HepG2 (cell line): Measurements from ENCODE around the gene TOB1. TPM values are rescaled to one million over a fixed set of nuclear protein-coding genes. Genes with fewer than 3 reads are reported as not detected.

ENCODE experiments used
- CEBPB ChIP-seq: IDR thresholded peaks from 2 replicates; pipeline ENCODE4 v1.6.1; 2011; ENCODE audit warnings: low read depth, low read length, improper control_type of control experiment, borderline replicate concordance
- ELF3 ChIP-seq: IDR thresholded peaks from 2 replicates; pipeline ENCODE4 v1.6.1; 2016; ENCODE audit warnings: missing genetic modification reagents, missing compliant biosample characterization
- FOXJ3 ChIP-seq: sonication (generic); formaldehyde crosslinking; IDR thresholded peaks from 2 replicates; pipeline ENCODE4 v1.4.0; 2020; ENCODE audit warnings: missing genetic modification reagents, mild to moderate bottlenecking, borderline replicate concordance
- FOXP1 ChIP-seq, 2 experiments: fragments of 450-650 bp in 1 of 2; IDR thresholded peaks; 2 replicates each; pipeline ENCODE4 v1.6.1; 2017 to 2018; ENCODE audit warnings: antibody characterized with exemption in 1 of 2
- HNRNPH1 ChIP-seq: fragments of 200-400 bp; formaldehyde crosslinking; optimal IDR thresholded peaks from 2 replicates; pipeline ENCODE3; 2017; ENCODE audit warnings: mild to moderate bottlenecking, low read depth, low read length
- KDM1A ChIP-seq: IDR thresholded peaks from 2 replicates; pipeline ENCODE4 v1.6.1; 2016; ENCODE audit warnings: missing compliant biosample characterization
- KDM6A ChIP-seq: IDR thresholded peaks from 2 replicates; pipeline ENCODE4 v1.6.1; 2016; ENCODE audit warnings: low read depth
- MIER2 ChIP-seq: IDR thresholded peaks from 2 replicates; pipeline ENCODE4 v1.6.1; 2016; ENCODE audit warnings: missing biosample characterization, missing genetic modification reagents
- MTA1 ChIP-seq: sonication (generic); formaldehyde crosslinking; IDR thresholded peaks from 2 replicates; pipeline ENCODE4 v1.4.0; 2020; ENCODE audit warnings: missing genetic modification reagents, mild to moderate bottlenecking, borderline replicate concordance
- MXI1 ChIP-seq: IDR thresholded peaks from 3 replicates; pipeline ENCODE4 v1.6.1; 2012; ENCODE audit warnings: low read depth, low read length, inconsistent platforms, borderline replicate concordance
- NBN ChIP-seq: fragments of 450-650 bp; conservative IDR thresholded peaks from 2 replicates; pipeline ENCODE4 v1.6.1; 2017
- PAXIP1 ChIP-seq: sonication (generic); formaldehyde crosslinking; conservative IDR thresholded peaks from 2 replicates; pipeline ENCODE4 v1.4.0; 2020; ENCODE audit warnings: mild to moderate bottlenecking, missing genetic modification reagents, moderate library complexity
- RARA ChIP-seq: IDR thresholded peaks from 2 replicates; pipeline ENCODE4 v1.6.1; 2016; ENCODE audit warnings: missing genetic modification reagents, missing compliant biosample characterization
- RNF2 ChIP-seq: fragments of 450-650 bp; conservative IDR thresholded peaks from 2 replicates; pipeline ENCODE4 v1.6.1; 2016; ENCODE audit warnings: low read depth
- TARDBP ChIP-seq: sonication (generic); formaldehyde crosslinking; IDR thresholded peaks from 2 replicates; pipeline ENCODE4 v1.8.0; 2022; ENCODE audit warnings: mild to moderate bottlenecking, missing genetic modification reagents
- UBTF ChIP-seq: sonication (generic); formaldehyde crosslinking; IDR thresholded peaks from 2 replicates; pipeline ENCODE4 v1.4.0; 2020; ENCODE audit warnings: mild to moderate bottlenecking, missing genetic modification reagents
- ZFP36 ChIP-seq: fragments of 150-350 bp; IDR thresholded peaks from 2 replicates; pipeline ENCODE4 v1.6.1; 2018; ENCODE audit warnings: borderline replicate concordance, low read length, low read depth; ENCODE audit not compliant: partially characterized antibody
- ZKSCAN1 ChIP-seq: fragments of 150-350 bp; IDR thresholded peaks from 2 replicates; pipeline ENCODE4 v1.6.1; 2014; ENCODE audit warnings: low read length
- ZMYM3 ChIP-seq: sonication (generic); formaldehyde crosslinking; IDR thresholded peaks from 2 replicates; pipeline ENCODE4 v1.5.1; 2020; ENCODE audit warnings: mild to moderate bottlenecking, missing genetic modification reagents
- ZNF383 ChIP-seq: sonication (generic); formaldehyde crosslinking; IDR thresholded peaks from 2 replicates; pipeline ENCODE4 v1.4.0; 2020; ENCODE audit warnings: missing genetic modification reagents, mild to moderate bottlenecking, borderline replicate concordance
- ZNF570 ChIP-seq: sonication (generic); formaldehyde crosslinking; IDR thresholded peaks from 2 replicates; pipeline ENCODE4 v1.4.0; 2020; ENCODE audit warnings: mild to moderate bottlenecking, missing genetic modification reagents, borderline replicate concordance
- ZNF605 ChIP-seq: sonication (generic); formaldehyde crosslinking; IDR thresholded peaks from 2 replicates; pipeline ENCODE4 v1.8.0; 2022; ENCODE audit warnings: mild to moderate bottlenecking, missing genetic modification reagents
- ZNF766 ChIP-seq: sonication (generic); formaldehyde crosslinking; IDR thresholded peaks from 2 replicates; pipeline ENCODE4 v1.5.0; 2020; ENCODE audit warnings: missing genetic modification reagents, borderline replicate concordance
- ZSCAN25 ChIP-seq: sonication (generic); formaldehyde crosslinking; IDR thresholded peaks from 2 replicates; pipeline ENCODE4 v1.8.0; 2022; ENCODE audit warnings: mild to moderate bottlenecking, missing genetic modification reagents
- polyA plus RNA-seq, 8 experiments: library from polyadenylated mRNA; depleted of rRNA in 3 of 8; stranded (reverse) in 7 of 8; unstranded in 1 of 8; fragments of >200 nt; fragmentation: Illumina TruSeq in 4 of 8; extraction: Trizol in 4 of 8; gene quantifications; 2 replicates each; pipeline versions ENCODE4 v1.2.1 to v1.2.3, GENCODE V29; 2011 to 2016; ENCODE audit warnings: low read depth in 4 of 8, missing spikeins in 1 of 8, mixed read lengths in 1 of 8; ENCODE audit not compliant: insufficient read depth in 1 of 8
- total RNA-seq, 5 experiments: library from RNA; depleted of rRNA; stranded (reverse); fragments of >200 nt; fragmentation: Illumina TruSeq; extraction: Trizol; gene quantifications; 2 replicates each; pipeline ENCODE4 v1.2.3, GENCODE V29; 2016; ENCODE audit warnings: low read depth in 1 of 5
- TF ChIP-seq, protein P1 (sequence below): sonication (generic); formaldehyde crosslinking; IDR thresholded peaks from 2 replicates; pipeline ENCODE4 v1.4.0; 2020; ENCODE audit warnings: mild to moderate bottlenecking, missing genetic modification reagents

Gene TOB1
- total and polyA plus RNA-seq, 2 of the 13 experiments (the other 11 are each of a cell fraction or from before 2014, with no cell fraction given) = 21.9 to 57.7 TPM

DNA sequence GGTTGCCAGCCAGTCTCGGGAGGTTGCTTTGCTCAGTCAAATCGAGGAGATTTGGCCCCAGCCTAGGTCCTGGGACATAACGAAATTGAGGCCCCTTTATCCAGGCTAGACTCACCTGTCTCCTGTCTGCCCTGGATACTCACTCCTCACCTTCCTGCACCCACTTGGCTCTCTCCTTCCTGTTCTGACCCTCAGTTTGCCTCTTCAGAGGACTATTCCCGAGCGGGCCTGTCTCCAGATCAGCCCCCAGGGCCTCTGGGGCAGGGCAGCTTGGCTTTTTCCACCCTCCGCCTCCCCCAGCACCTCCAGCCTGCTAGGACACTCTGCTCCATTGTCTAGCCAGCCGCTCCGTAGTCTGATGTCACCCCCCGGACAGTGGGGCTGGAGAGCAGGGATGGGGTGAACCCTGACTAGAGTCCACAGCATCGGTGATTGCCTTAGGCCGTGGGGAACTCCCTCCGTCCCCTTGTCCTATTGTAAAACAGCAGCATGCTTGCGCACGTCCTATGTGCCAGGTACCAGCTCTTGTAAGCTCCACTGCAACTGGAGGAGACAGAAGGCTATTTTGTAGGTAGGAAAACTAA, 21.9 kb downstream of the TOB1 start (continued):
- TF ChIP-seq RNF2 (peak; percentile 100), KDM1A (CRISPR knock-in tag) (peak; percentile 82), HNRNPH1 (peak; percentile 73), ZNF605 (CRISPR knock-in tag) (peak; percentile 74), RARA (CRISPR knock-in tag) (peak; percentile 54), MIER2 (CRISPR knock-in tag) (peak; percentile 60; the same call in 1 of the 2 replicates), MXI1 (peak; percentile 47; the same call in 1 of the 3 replicates), ZNF570 (CRISPR knock-in tag) (no peak), CEBPB (peak; percentile 68), PAXIP1 (CRISPR knock-in tag) (peak; percentile 91), TARDBP (CRISPR knock-in tag) (peak; percentile 52; the same call in 1 of the 2 replicates), UBTF (CRISPR knock-in tag) (peak; percentile 83; the same call in 1 of the 2 replicates), KDM6A (0 out of 2 replicates have a peak, but pooled peaks have one; percentile 47), ZNF383 (CRISPR knock-in tag) (no peak), ZSCAN25 (peak; percentile 76; the same call in 1 of the 2 replicates), FOXJ3 (CRISPR knock-in tag) (peak; percentile 36; the same call in 1 of the 2 replicates), ZNF766 (CRISPR knock-in tag) (no peak), ZKSCAN1 (no peak), MTA1 (peak; percentile 89; the same call in 1 of the 2 replicates), ZFP36 (peak; percentile 48), ZMYM3 (peak; percentile 78), FOXP1 (IDR thresholded peaks at IDR 0.05) (no peak), FOXP1 (CRISPR knock-in tag; IDR thresholded peaks at IDR 0.05) (peak; percentile 51; the same call in 1 of the 2 replicates), ELF3 (CRISPR knock-in tag) (peak; percentile 62; the same call in 1 of the 2 replicates), NBN (no peak)
- TF ChIP-seq, protein P1, sequence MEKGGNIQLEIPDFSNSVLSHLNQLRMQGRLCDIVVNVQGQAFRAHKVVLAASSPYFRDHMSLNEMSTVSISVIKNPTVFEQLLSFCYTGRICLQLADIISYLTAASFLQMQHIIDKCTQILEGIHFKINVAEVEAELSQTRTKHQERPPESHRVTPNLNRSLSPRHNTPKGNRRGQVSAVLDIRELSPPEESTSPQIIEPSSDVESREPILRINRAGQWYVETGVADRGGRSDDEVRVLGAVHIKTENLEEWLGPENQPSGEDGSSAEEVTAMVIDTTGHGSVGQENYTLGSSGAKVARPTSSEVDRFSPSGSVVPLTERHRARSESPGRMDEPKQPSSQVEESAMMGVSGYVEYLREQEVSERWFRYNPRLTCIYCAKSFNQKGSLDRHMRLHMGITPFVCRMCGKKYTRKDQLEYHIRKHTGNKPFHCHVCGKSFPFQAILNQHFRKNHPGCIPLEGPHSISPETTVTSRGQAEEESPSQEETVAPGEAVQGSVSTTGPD = 0 out of 2 replicates have a peak, but pooled peaks have one; percentile 46
